Cerebellar cortex (tissue), 1 donor: ENCODE data around the gene HS6ST1.

Experiments used
- DNase-seq: peaks from one replicate; pipeline ENCODE4 v3.0.0-alpha.2; 2015; ENCODE audit warnings: low spot score

HS6ST1 gene

DNA sequence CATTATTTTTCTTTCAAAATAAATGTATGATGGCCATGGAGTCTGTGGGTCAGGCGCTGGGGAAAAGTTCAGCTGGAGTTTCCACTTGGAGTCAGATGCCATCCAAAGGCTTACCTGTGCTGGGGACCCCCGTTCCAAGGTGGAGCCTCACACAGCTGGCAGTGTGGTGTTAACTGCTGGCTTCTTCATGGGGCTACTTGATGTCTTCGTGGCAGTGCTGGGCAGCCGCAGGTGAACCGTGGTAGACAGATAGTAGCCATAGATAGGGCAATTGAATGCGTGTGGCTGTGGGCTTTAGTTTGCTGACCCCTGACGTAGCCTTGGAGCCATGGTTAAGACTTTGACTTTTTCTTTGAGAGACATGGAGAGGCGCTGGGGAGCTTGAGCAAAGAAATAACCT lies 83.1 kb downstream of the HS6ST1 start:
- DNase-seq = no peak

DNA sequence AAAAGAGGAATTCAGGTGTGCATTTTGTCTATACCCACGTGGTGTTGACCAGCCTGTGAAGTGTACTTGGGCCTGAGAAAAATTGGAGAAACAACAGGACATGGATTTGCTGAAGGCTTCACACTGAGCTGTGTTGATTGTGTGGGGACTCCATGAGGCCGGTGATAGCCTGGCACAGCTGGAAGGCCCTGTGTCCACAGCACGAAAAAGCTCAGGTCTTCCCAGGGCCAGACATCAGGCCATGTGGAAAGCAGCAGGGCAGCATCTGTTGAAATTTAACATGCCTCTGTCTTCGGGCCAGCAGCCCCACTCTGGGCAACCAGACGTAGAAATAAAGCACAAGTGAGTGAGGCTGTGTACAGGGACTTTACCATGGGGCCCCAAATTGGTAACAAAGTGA lies 84.1 kb downstream of the HS6ST1 start:
- no peak for DNase-seq

DNA sequence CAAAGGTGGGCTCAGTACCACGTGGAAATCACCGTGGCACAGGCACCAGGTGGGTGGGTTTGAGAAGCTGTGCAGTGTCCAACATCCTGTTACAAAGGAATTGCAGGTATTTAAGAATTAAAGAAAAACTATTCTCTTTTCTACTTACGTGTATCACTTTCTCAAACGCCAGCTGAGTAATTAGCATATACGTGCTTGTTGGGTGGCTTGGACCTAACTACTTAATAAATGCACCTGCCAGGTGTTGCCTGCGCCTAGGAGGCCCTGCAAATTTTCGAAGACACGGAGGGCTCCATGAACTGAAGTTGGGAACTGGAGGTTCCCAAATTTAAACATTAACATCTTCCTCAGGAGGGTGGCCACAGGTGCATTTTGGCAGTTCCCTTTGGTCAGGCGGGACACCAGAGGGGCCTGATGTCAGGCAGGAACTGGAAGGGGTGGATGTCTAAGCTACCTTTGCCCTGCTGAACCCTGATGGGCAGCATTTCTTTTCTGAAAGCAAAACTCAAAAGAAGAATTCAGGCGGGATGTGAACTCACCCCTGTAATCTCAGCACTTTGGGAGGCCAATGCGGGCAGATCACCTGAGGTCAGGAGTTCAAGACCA lies 84.8 kb downstream of the HS6ST1 start:
- no peak for DNase-seq

DNA sequence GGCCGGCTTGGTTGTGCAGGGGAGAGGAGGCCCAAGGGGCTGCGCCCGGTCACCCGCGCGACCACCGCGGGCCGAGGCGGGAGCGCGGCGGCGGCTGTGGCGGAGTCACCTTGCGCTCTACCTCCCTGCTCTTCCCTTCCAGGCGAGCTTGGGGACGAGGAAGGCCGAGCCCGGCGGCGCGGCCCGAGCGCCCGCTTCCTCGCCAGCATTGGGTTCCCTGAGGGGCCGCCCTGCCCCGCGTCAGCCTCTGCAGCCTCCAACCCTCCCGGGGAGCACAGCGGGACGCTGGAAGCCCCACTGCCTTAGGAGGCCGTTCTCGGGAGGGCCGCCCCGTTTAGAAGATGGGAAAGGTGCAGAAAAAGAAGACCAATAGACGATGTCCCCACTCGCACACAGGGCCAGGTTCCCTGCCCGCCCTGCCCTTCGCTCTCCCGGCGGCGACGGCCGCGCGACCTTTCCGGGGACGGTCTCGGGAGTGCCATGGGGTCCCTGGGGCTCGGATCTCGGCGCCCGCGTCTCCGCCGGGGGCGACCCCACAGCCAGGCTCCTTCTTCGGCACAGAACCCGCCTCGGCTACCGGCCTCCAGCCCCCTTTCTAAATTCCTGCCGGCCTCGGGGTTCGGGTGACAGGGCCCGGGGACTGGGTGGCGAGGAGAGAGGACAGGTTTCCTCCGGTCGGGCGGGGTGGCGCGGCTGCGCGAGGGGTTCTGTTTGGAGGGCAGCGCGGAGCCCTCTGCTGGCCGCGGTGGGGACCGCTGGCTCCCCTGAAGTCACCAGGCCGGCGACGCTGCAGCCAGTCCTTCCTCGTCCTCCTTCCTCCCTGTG lies 85.5 kb downstream of the HS6ST1 start:
- DNase-seq = peak; percentile 83

- no peak for DNase-seq
These were observed 89.8 kb downstream of the HS6ST1 start for GRCh38 chr2:128228894-128229293.

GRCh38 chr2:128227862-128228261 lies 90.8 kb downstream of the HS6ST1 start:
- DNase-seq = no peak

- no peak for DNase-seq
These were observed 98.8 kb downstream of the HS6ST1 start for GRCh38 chr2:128219891-128220290.

DNA sequence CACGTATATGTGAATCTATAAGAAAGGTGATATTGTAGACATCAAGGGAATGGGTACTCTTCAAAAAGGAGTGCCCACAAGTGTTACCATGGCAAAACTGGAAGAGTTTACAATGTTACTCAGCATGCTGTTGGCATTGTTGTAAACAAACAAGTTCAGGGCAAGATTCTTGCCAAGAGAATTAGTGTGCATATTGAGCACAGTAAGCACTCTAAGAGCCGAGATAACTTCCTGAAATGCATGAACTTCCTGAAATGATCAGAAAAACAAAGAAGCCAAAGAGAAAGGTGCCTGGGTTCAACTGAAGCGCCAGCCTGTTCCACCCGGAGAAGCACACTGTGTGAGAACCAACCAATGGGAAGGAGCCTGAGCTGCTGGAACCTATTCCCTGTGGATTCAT lies 101.0 kb downstream of the HS6ST1 start:
- DNase-seq = no peak

DNA sequence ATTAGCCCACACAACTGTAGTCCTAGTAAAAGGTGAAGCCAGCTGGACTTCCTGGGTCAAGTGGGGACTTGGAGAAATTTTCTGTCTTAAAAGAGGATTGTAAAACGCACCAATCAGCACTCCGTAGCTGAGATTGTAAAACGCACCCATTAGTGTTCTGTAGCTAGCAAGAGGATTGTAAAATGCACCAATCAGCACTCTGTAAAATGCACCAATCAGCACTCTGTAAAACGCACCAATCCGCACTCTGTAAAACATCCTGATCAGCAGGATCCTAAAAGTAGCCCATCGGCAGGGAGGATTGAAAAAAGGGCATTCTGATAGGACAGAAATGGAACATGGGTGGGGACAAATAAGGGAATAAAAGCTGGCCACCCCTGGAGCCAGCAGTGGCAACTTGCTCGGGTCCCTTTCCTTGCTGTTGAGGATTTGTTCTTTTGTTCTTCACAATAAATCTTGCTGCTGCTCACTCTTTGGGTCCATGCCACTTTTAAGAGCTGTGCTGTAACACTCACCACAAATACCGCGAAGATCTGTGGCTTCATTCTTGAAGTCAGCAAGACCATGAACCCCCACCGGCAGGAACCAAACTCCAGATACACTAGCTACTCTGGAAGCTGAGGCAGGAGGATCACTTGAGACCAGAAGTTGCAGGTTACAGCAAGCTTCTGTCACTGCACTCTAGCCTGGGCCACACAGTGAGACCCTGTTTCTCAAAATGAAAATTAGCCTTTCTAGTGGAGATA lies 102.6 kb downstream of the HS6ST1 start:
- DNase-seq = no peak
